ENCODE results near the gene CDC20B.

The CDC20B gene

DNA sequence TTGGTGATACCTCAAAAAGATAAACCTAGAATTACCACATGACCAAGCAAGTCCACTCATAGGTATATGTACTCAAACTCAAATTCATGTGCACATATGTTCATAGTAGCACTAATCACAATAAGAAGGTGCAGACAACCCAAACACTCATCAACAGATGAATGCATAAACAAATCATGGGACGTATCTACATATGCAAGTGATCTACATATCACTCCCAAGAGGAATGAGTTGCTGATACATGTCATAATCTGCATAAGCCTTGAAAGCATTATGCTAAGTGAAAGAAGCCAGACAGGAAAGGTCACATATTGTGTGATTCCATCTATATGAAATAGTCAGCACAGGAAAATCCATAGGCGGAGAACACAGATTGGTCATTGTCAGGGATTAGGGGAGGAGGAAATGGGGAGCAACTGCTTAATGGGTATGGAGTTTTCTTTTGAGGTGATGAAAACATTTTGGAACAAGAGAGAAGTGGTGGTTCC lies 23.6 kb downstream of the CDC20B start:
- ChIA-PET POLR2A (ENCODE audit: low non-redundant PET) (no interaction called here), CTCF (no interaction called here)
- no peak for TF ChIP-seq CTCF (conservative IDR thresholded peaks at IDR 0.05; ENCODE audit: low read depth)
- H3K27ac ChIP-seq = no peak overlapping the region
- DNase-seq (ENCODE audit: low spot score) = no peak

DNA sequence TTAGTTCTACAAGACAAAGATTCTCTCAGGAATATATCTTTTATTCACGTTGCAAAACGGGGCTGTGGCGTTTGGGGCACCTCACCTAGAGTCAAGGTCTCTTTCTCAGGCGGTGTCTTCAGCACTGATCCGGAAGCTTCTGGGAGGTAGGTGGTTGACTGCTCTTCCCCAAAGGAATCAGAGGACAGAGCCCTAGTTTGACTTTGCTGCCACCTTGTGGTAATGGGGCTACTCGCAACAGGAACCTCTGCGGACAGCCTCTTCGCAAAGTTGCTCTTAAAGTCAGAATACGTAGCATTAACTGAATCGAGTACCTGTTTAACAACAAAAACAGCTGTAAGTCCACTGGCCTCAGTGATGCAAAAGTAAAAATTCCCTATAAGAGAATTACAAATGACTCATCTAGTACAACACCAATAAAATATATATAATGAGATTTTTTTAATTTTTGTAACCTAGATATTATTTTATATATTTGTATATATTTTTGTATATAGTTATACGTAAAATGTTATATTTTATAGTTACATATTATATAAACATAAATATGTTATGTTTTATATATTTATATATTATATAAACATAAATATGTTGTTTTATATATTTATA lies 26.3 kb downstream of the CDC20B start:
- ChIA-PET CTCF (interaction anchor here (0.5 to 2.4 kb wide), 23 partner anchors 8 to 630 kb away, joined by 3 to 28 read pairs (median 4); partner anchors contain the start of gene GPX8), POLR2A (ENCODE audit: low non-redundant PET) (no interaction called here)
- peak; percentile 87 for DNase-seq (ENCODE audit: low spot score)
- peak; percentile 98 for TF ChIP-seq CTCF (conservative IDR thresholded peaks at IDR 0.05; ENCODE audit: low read depth)
- no peak overlapping the region for H3K27ac ChIP-seq

GRCh38 chr5:55146080-55146479 lies 26.9 kb downstream of the CDC20B start:
- DNase-seq (ENCODE audit: low spot score) = no peak
- H3K27ac ChIP-seq = no peak overlapping the region
- CTCF ChIA-PET = interaction anchor here (0.5 to 2.4 kb wide), 23 partner anchors 8 to 1662 kb away, joined by 3 to 28 read pairs (median 4); partner anchors contain the start of gene GPX8
- POLR2A ChIA-PET (ENCODE audit: low non-redundant PET) = no interaction called here
- no peak for TF ChIP-seq CTCF (conservative IDR thresholded peaks at IDR 0.05; ENCODE audit: low read depth)

DNA sequence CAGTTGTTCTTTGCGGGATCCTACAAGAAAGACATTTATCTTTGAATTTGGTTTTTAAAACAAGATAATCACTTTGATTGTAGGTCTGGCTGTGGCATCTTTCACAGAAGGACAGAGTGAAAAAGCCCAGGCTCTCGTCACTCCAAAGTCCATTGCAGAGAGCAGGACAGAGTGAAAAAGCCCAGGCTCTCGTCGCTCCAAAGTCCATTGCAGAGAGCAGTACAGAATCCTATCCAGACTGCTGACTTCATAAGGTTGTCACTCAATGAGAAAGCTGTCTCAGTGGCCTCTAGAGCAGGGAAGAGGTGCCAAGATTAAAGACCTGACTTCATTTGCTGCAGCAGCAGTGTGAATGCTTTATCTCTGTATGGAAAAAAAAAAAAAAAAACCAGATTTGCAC lies 29.4 kb downstream of the CDC20B start:
- CTCF ChIA-PET = interaction anchor here (1.4 kb wide), 1 partner anchor 16 kb away, joined by 5 read pairs; the partner anchor contains the start of gene GPX8
- POLR2A ChIA-PET (ENCODE audit: low non-redundant PET) = no interaction called here
- DNase-seq (ENCODE audit: low spot score) = no peak
- no peak for TF ChIP-seq CTCF (conservative IDR thresholded peaks at IDR 0.05; ENCODE audit: low read depth)
- H3K27ac ChIP-seq = no peak overlapping the region

DNA sequence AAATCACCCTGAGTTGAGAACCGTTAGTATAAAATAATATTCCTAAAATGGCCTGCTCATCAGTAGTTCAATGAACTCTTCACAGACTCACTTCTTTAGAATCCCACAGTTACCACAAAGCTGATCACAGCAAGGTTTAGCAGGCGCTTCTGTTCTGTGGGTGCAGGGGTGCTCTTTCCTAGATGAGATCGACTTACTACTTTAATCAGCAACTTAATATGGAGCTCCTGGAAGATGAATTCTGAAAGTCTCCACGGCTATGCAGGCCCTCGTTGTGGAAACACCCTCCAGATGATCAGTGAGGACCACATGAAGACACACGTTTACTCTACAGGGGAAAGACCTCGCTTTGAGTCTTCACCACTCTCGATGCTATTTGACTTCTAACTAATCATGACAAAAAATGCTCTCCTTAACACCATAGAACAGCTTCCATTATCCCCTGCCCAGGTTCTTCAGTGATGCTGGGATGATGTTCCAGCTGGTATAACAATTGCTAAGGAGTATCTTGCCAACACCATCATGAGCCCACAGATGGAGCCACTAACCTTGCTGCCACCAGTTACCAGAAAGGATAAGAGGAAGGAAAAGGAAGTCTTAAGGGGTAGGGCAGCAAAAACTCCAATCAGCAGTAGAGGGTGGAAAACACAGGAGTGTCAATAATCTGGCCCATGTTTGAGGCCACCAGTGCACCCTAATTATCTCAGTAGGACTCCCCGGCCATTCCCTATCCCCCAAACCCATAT lies 30.9 kb downstream of the CDC20B start:
- CTCF ChIA-PET = interaction anchor here (0.6 to 2.3 kb wide), 6 partner anchors 9 to 260 kb away, joined by 3 to 12 read pairs (median 4); partner anchors contain the start of gene GPX8
- no peak overlapping the region for H3K27ac ChIP-seq
- no peak for TF ChIP-seq CTCF (conservative IDR thresholded peaks at IDR 0.05; ENCODE audit: low read depth)
- DNase-seq (ENCODE audit: low spot score) = no peak
- POLR2A ChIA-PET (ENCODE audit: low non-redundant PET) = no interaction called here

GRCh38 chr5:55140908-55141665 lies 31.9 kb downstream of the CDC20B start:
- ChIA-PET POLR2A (ENCODE audit: low non-redundant PET) (no interaction called here), CTCF (interaction anchor here (0.6 to 2.3 kb wide), 2 partner anchors 197 to 855 kb away, joined by 3 to 12 read pairs; no protein-coding TSS in a partner anchor)
- no peak overlapping the region for H3K27ac ChIP-seq
- no peak for TF ChIP-seq CTCF (conservative IDR thresholded peaks at IDR 0.05; ENCODE audit: low read depth)
- DNase-seq (ENCODE audit: low spot score) = no peak

Measured in RWPE1 (cell line).